Neural progenitor cell (in vitro differentiated cells): ENCODE data around the gene NTM. TPM values are rescaled to one million over a fixed set of nuclear protein-coding genes. Genes with fewer than 3 reads are reported as not detected.

Experiments used
- DNase-seq: peaks from one replicate; pipeline ENCODE4 v3.0.0-alpha.2; 2016; ENCODE audit warnings: low spot score
- H2AFZ ChIP-seq: fragments of 200-600 bp; sonication (generic); replicated peaks from 2 replicates; pipeline ENCODE4 v1.6.1; 2016; ENCODE audit warnings: antibody characterized with exemption
- H3F3A ChIP-seq: fragments of 200-600 bp; sonication (generic); 2 replicates; pipeline ENCODE4 v1.6.1; 2016; ENCODE audit warnings: antibody characterized with exemption, low read depth
- H3K27ac ChIP-seq: fragments of 200-600 bp; sonication (generic); 2 replicates; pipeline ENCODE4 v1.5.1; 2016; ENCODE audit warnings: mild to moderate bottlenecking
- H3K27me3 ChIP-seq: fragments of 200-600 bp; sonication (generic); 2 replicates; pipeline ENCODE4 v1.6.1; 2016; ENCODE audit warnings: mild to moderate bottlenecking, moderate library complexity
- H3K36me3 ChIP-seq: fragments of 200-600 bp; sonication (generic); 2 replicates; pipeline ENCODE4 v1.5.1; 2016
- H3K4me1 ChIP-seq: fragments of 200-600 bp; sonication (generic); 2 replicates; pipeline ENCODE4 v1.6.1; 2016; ENCODE audit warnings: mixed run types
- H3K4me2 ChIP-seq: fragments of 200-600 bp; sonication (generic); 2 replicates; pipeline ENCODE4 v1.6.1; 2016
- H3K4me3 ChIP-seq: fragments of 200-600 bp; sonication (generic); 2 replicates; pipeline ENCODE4 v1.5.1; 2016
- H3K79me2 ChIP-seq: fragments of 200-600 bp; sonication (generic); 2 replicates; pipeline ENCODE4 v1.6.1; 2016; ENCODE audit warnings: low read depth
- H3K9ac ChIP-seq: fragments of 200-600 bp; sonication (generic); 2 replicates; pipeline ENCODE4 v1.6.1; 2016
- H3K9me3 ChIP-seq: fragments of 200-600 bp; sonication (generic); 2 replicates; pipeline ENCODE4 v1.5.1; 2016; ENCODE audit warnings: low read depth
- H4K20me1 ChIP-seq: fragments of 200-600 bp; sonication (generic); 2 replicates; pipeline ENCODE4 v1.6.1; 2016; ENCODE audit warnings: low read depth
- H3K27ac Mint-ChIP-seq: 3 replicates; pipeline ENCODE4 v1.8.0; 2021; ENCODE audit warnings: mixed read lengths
- H3K27me3 Mint-ChIP-seq: 2 replicates; pipeline ENCODE4 v1.8.0; 2022; ENCODE audit warnings: low read depth, mild to moderate bottlenecking, inconsistent platforms, moderate library complexity, mixed read lengths; ENCODE audit not compliant: insufficient read depth
- H3K36me3 Mint-ChIP-seq: 3 replicates; pipeline ENCODE4 v1.8.0; 2021; ENCODE audit warnings: mixed read lengths
- H3K4me1 Mint-ChIP-seq: 3 replicates; pipeline ENCODE4 v1.8.0; 2021; ENCODE audit warnings: mixed read lengths
- H3K4me3 Mint-ChIP-seq: 3 replicates; pipeline ENCODE4 v1.8.0; 2021; ENCODE audit warnings: mild to moderate bottlenecking, moderate library complexity, mixed read lengths
- H3K9me3 Mint-ChIP-seq: 3 replicates; pipeline ENCODE4 v1.8.0; 2020; ENCODE audit warnings: mixed read lengths
- CTCF ChIP-seq: fragments of 200-600 bp; sonication (generic); IDR thresholded peaks from 2 replicates; pipeline ENCODE4 v1.5.1; 2017; ENCODE audit warnings: antibody characterized with exemption, mild to moderate bottlenecking
- EZH2 ChIP-seq: fragments of 200-600 bp; sonication (generic); IDR thresholded peaks from 2 replicates; pipeline ENCODE4 v1.6.1; 2017; ENCODE audit warnings: antibody characterized with exemption, mild to moderate bottlenecking, moderate library complexity
- EZH2phosphoT487 ChIP-seq: fragments of 200-600 bp; sonication (generic); IDR thresholded peaks from 2 replicates; pipeline ENCODE4 v1.6.1; 2017; ENCODE audit warnings: antibody characterized with exemption
- total RNA-seq: library from RNA; depleted of rRNA; stranded (reverse); fragments of >200 nt; gene quantifications from 2 replicates; pipeline ENCODE4 v1.2.3, GENCODE V29; 2015; ENCODE audit warnings: low replicate concordance

NTM gene
- total RNA-seq, 1 donor from 2014 or later, result 4.3 TPM

- Histone ChIP-seq H3K4me3 (no peak overlapping the region), H3K27me3 (no peaks in the 10 kb centered on the region), H2AFZ (no peak overlapping the region), H3F3A (peaks cover 16% of the 10 kb centered on the region), H3K9ac (no peak overlapping the region), H3K4me2 (no peak overlapping the region), H3K36me3 (no peaks in the 10 kb centered on the region), H4K20me1 (no peaks in the 10 kb centered on the region), H3K4me1 (peaks cover 7% of the 10 kb centered on the region), H3K79me2 (no peaks in the 10 kb centered on the region), H3K9me3 (no peaks in the 10 kb centered on the region), H3K27ac (no peak overlapping the region)
- peaks cover 7% of the 10 kb centered on the region for H3K27me3 Mint-ChIP-seq
- no peak overlapping the region for H3K27ac Mint-ChIP-seq
- H3K9me3 Mint-ChIP-seq, result no peaks in the 10 kb centered on the region
- no peak for DNase-seq
- no peaks in the 10 kb centered on the region for H3K36me3 Mint-ChIP-seq
- TF ChIP-seq EZH2phosphoT487, result no peak
- TF ChIP-seq CTCF, result peak; percentile 34
- no peak for TF ChIP-seq EZH2
- peaks cover 19% of the 10 kb centered on the region for H3K4me1 Mint-ChIP-seq
- no peak overlapping the region for H3K4me3 Mint-ChIP-seq
Observed at GRCh38 chr11:132123854-132124835, 753.7 kb downstream of the NTM start.

GRCh38 chr11:132125988-132126871 lies 755.8 kb downstream of the NTM start:
- Histone ChIP-seq H3K4me3 (peak overlapping the region; percentile 36), H3K9ac (no peak overlapping the region), H3K27me3 (no peaks in the 10 kb centered on the region), H3K36me3 (no peaks in the 10 kb centered on the region), H2AFZ (peak overlapping the region; percentile 59), H3K4me2 (peak overlapping the region; percentile 73), H3K4me1 (peaks cover 7% of the 10 kb centered on the region), H3F3A (peaks cover 16% of the 10 kb centered on the region), H4K20me1 (no peaks in the 10 kb centered on the region), H3K9me3 (no peaks in the 10 kb centered on the region), H3K79me2 (no peaks in the 10 kb centered on the region), H3K27ac (no peak overlapping the region)
- peaks cover 13% of the 10 kb centered on the region for H3K4me1 Mint-ChIP-seq
- H3K27ac Mint-ChIP-seq, result no peak overlapping the region
- H3K4me3 Mint-ChIP-seq, result no peak overlapping the region
- no peak for TF ChIP-seq CTCF
- no peak for TF ChIP-seq EZH2phosphoT487
- no peak for TF ChIP-seq EZH2
- H3K9me3 Mint-ChIP-seq, result no peaks in the 10 kb centered on the region
- H3K36me3 Mint-ChIP-seq, result no peaks in the 10 kb centered on the region
- peak; percentile 52 for DNase-seq
- H3K27me3 Mint-ChIP-seq, result peaks cover 7% of the 10 kb centered on the region

GRCh38 chr11:132126973-132127899 lies 756.8 kb downstream of the NTM start:
- H3K79me2 ChIP-seq, result no peaks in the 10 kb centered on the region
- Mint-ChIP-seq H3K9me3 (no peaks in the 10 kb centered on the region), H3K4me1 (peaks cover 19% of the 10 kb centered on the region), H3K36me3 (no peaks in the 10 kb centered on the region), H3K27ac (no peak overlapping the region), H3K27me3 (peaks cover 4% of the 10 kb centered on the region), H3K4me3 (no peak overlapping the region)
- H3K27me3 ChIP-seq, result no peaks in the 10 kb centered on the region
- H3K4me2 ChIP-seq, result peak overlapping the region; percentile 73
- peak; percentile 66 for DNase-seq
- peaks cover 16% of the 10 kb centered on the region for H3F3A ChIP-seq
- H3K36me3 ChIP-seq, result no peaks in the 10 kb centered on the region
- no peak overlapping the region for H2AFZ ChIP-seq
- no peaks in the 10 kb centered on the region for H4K20me1 ChIP-seq
- peaks cover 7% of the 10 kb centered on the region for H3K4me1 ChIP-seq
- TF ChIP-seq EZH2 (no peak), CTCF (peak; percentile 76)
- H3K27ac ChIP-seq, result no peak overlapping the region
- no peak overlapping the region for H3K9ac ChIP-seq
- peak overlapping the region; percentile 36 for H3K4me3 ChIP-seq
- no peaks in the 10 kb centered on the region for H3K9me3 ChIP-seq
